IPS-NIHi11 (cell line): Measurements from ENCODE around the gene RSPO1.

Experiments used
- DNase-seq: peaks from one replicate; pipeline ENCODE4 v3.0.0; 2012; ENCODE audit warnings: mixed read lengths, low spot score

RSPO1 gene

GRCh38 chr1:37656881-37657280 is 22.2 kb upstream of the RSPO1 start:
- no peak for DNase-seq

- DNase-seq: no peak
Observed at GRCh38 chr1:37656026-37656425, 21.3 kb upstream of the RSPO1 start.

GRCh38 chr1:37655274-37655673 is 20.6 kb upstream of the RSPO1 start:
- no peak for DNase-seq

- no peak for DNase-seq
Observed at GRCh38 chr1:37653906-37654305, 19.2 kb upstream of the RSPO1 start.

GRCh38 chr1:37652976-37653375 is 18.3 kb upstream of the RSPO1 start:
- no peak for DNase-seq

GRCh38 chr1:37651803-37652202 is 17.1 kb upstream of the RSPO1 start:
- DNase-seq: no peak

GRCh38 chr1:37650721-37651120 is 16.0 kb upstream of the RSPO1 start:
- DNase-seq: no peak

- DNase-seq: no peak
Observed at GRCh38 chr1:37650173-37650572, 15.5 kb upstream of the RSPO1 start.

- no peak for DNase-seq
Observed at GRCh38 chr1:37647281-37647680, 12.6 kb upstream of the RSPO1 start.

- DNase-seq: no peak
Observed at GRCh38 chr1:37641059-37641458, 6.4 kb upstream of the RSPO1 start.

- DNase-seq: no peak
Observed at GRCh38 chr1:37636435-37636834, 1.7 kb upstream of the RSPO1 start.

- no peak for DNase-seq
Observed at GRCh38 chr1:37634992-37635902, 555 bp upstream of the RSPO1 start.

GRCh38 chr1:37633938-37634243 is 801 bp downstream of the RSPO1 start:
- DNase-seq: peak; percentile 33

- peak; percentile 38 for DNase-seq
Observed at GRCh38 chr1:37633040-37633937, 1.4 kb downstream of the RSPO1 start.

GRCh38 chr1:37631036-37631435 is 3.7 kb downstream of the RSPO1 start:
- DNase-seq: no peak

GRCh38 chr1:37630426-37631028 is 4.2 kb downstream of the RSPO1 start:
- DNase-seq: peak; percentile 45

GRCh38 chr1:37629726-37630425 is 4.8 kb downstream of the RSPO1 start:
- DNase-seq: no peak

- no peak for DNase-seq
Observed at GRCh38 chr1:37629008-37629407, 5.7 kb downstream of the RSPO1 start.

- no peak for DNase-seq
Observed at GRCh38 chr1:37628026-37628556, 6.6 kb downstream of the RSPO1 start.

GRCh38 chr1:37622131-37622530 is 12.6 kb downstream of the RSPO1 start:
- peak; percentile 41 for DNase-seq

GRCh38 chr1:37621326-37621870 is 13.3 kb downstream of the RSPO1 start:
- DNase-seq: no peak
